ENCODE measurements around the gene FOXP3. TPM values are rescaled to one million over a fixed set of nuclear protein-coding genes. Genes with fewer than 3 reads are reported as not detected.

FOXP3 gene
- total RNA-seq, 4 donors from 2014 or later, result 0.26 to 1.0 (median 0.62) TPM; not detected in 1

- 52% methylated on average over 3 of the region's 3 CpGs for WGBS
- no peak for TF ChIP-seq EP300 (IDR thresholded peaks at IDR 0.05)
- TF ChIP-seq POLR2A (IDR thresholded peaks at IDR 0.05), result no peak
- TF ChIP-seq CTCF (IDR thresholded peaks at IDR 0.05), result no peak
- Histone ChIP-seq H3K27ac (no peak overlapping the region), H3K27me3 (no peaks in the 10 kb centered on the region), H3K9me3 (no peaks in the 10 kb centered on the region), H3K36me3 (no peaks in the 10 kb centered on the region), H3K4me1 (peaks cover 7% of the 10 kb centered on the region), H3K4me3 (no peak overlapping the region)
- DNase-seq (ENCODE audit: low spot score in 2 of 2), result no peak
Measured at GRCh38 chrX:49203536-49203935, 61.0 kb downstream of the FOXP3 start.

GRCh38 chrX:49202022-49202421, 62.5 kb downstream of the FOXP3 start:
- no peak overlapping the region for H3K4me3 ChIP-seq

More at GRCh38 chrX:49202022-49202421, 62.5 kb downstream of the FOXP3 start:
- H3K9me3 ChIP-seq, result no peaks in the 10 kb centered on the region
- no peak overlapping the region for H3K27ac ChIP-seq
- H3K4me1 ChIP-seq, result peaks cover 7% of the 10 kb centered on the region
- no peaks in the 10 kb centered on the region for H3K36me3 ChIP-seq
- TF ChIP-seq POLR2AphosphoS5 (IDR thresholded peaks at IDR 0.05) (no peak), CTCF (IDR thresholded peaks at IDR 0.05) (no peak), EP300 (IDR thresholded peaks at IDR 0.05) (no peak), POLR2A (IDR thresholded peaks at IDR 0.05) (no peak)
- DNase-seq (ENCODE audit: low spot score in 2 of 2), result no peak
- WGBS, result 88% methylated on average over 2 of the region's 2 CpGs
- no peaks in the 10 kb centered on the region for H3K27me3 ChIP-seq

Other genes starting within 250 kb of the FOXP3 start
- gene TFE3, start 221.4 kb downstream of the FOXP3 start, total RNA-seq, result 10 to 100 TPM; 40.4 to 54.9 (median 50.3) TPM
- gene CCDC120, start 205.7 kb downstream of the FOXP3 start, total RNA-seq, result 10 to 100 TPM; 36.6 to 43.3 (median 38.1) TPM
- gene PRAF2, start 190.7 kb downstream of the FOXP3 start, total RNA-seq, result 10 to 100 TPM in 2 of 4 donors, 1 to 10 TPM in 2; 4.6 to 15.6 (median 9.2) TPM
- gene WDR45, start 184.8 kb downstream of the FOXP3 start, total RNA-seq, result 100 to 1,000 TPM in 1 of 4 donors, 10 to 100 TPM in 3; 65.8 to 122 (median 86.8) TPM
- gene GPKOW, start 141.0 kb downstream of the FOXP3 start, total RNA-seq, result 10 to 100 TPM; 27.7 to 31.7 (median 28.9) TPM
- gene MAGIX, start 102.0 kb downstream of the FOXP3 start, total RNA-seq, result 10 to 100 TPM in 2 of 4 donors, 1 to 10 TPM in 2; 4.9 to 14.9 (median 9.0) TPM
- 100 to 1,000 TPM; 159 to 250 (median 205) TPM for gene PLP2, start 92.8 kb downstream of the FOXP3 start, total RNA-seq
- 10 to 100 TPM; 20.8 to 47.9 (median 31.1) TPM for gene PRICKLE3, start 78.3 kb downstream of the FOXP3 start, total RNA-seq
- 1 to 10 TPM in 2 of 4 donors, under 1 TPM in 1, not detected in 1; 0.30 to 1.6 (median 1.3) TPM for gene SYP, start 64.5 kb downstream of the FOXP3 start, total RNA-seq
- under 1 TPM in 3 of 4 donors, not detected in 1; 0.21 to 0.40 (median 0.29) TPM for gene CACNA1F, start 31.4 kb downstream of the FOXP3 start, total RNA-seq
- 10 to 100 TPM; 18.1 to 25.0 (median 18.8) TPM for gene CCDC22, start 29.2 kb downstream of the FOXP3 start, total RNA-seq
- 10 to 100 TPM in 1 of 4 donors, 1 to 10 TPM in 3; 4.8 to 13.3 (median 5.7) TPM for gene PPP1R3F, start 5.1 kb upstream of the FOXP3 start, total RNA-seq
- not detected for gene GAGE10, start 38.9 kb upstream of the FOXP3 start, total RNA-seq
- not detected for gene GAGE12J, start 57.3 kb upstream of the FOXP3 start, total RNA-seq
- gene GAGE13, start 66.9 kb upstream of the FOXP3 start, total RNA-seq, result not detected